SK-N-DZ (cell line): ENCODE data around the gene WDR90.

Experiments
- DNase-seq: peaks from one replicate; pipeline ENCODE4 v3.0.0-alpha.2; 2015; ENCODE audit warnings: low spot score

WDR90 gene

DNA sequence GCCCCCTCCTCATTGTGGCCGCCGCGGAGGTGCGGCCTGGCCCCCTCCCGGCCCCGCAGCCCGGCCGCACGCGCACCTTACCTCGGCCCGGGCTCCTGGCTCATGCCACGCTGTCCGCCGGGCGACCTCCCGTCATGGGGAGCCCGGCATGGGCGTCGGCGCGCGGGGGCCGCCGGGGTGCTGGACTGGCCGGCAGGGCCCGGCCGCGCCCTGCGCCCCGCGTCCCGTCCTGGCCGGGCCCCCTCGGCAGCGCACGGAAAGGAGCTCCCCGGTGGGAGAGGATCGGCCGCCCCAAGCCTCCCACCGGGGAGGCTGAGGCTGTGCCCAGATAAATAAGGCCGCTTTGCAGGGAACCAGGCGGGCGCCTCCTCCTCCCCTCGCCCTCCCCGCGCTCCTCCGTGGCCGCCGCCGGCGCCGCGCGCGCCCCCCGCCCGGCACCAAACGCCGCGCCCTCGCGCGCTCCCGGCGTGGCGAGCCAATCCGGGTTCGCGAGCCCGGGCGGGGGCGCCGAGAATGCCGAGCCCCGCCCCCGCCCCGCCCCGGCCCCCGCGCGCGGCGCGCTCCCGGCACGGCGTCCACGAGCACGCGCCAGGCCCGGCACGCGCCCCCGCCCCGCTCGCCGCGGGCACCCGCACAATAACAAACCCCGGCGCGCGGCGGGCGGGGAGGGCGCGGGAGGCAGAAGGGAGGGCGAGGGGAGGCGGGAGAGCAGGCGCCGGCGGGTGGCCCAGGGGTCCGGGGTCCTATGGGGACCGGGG is 56.4 kb downstream of the WDR90 start, which contains the start of gene FBXL16:
FBXL16 (minus strand) TSS at position 371 of the 758 bp plus-strand sequence. CDS start 8,396 bp downstream, outside the sequence.
- peak; percentile 70 for DNase-seq

DNA sequence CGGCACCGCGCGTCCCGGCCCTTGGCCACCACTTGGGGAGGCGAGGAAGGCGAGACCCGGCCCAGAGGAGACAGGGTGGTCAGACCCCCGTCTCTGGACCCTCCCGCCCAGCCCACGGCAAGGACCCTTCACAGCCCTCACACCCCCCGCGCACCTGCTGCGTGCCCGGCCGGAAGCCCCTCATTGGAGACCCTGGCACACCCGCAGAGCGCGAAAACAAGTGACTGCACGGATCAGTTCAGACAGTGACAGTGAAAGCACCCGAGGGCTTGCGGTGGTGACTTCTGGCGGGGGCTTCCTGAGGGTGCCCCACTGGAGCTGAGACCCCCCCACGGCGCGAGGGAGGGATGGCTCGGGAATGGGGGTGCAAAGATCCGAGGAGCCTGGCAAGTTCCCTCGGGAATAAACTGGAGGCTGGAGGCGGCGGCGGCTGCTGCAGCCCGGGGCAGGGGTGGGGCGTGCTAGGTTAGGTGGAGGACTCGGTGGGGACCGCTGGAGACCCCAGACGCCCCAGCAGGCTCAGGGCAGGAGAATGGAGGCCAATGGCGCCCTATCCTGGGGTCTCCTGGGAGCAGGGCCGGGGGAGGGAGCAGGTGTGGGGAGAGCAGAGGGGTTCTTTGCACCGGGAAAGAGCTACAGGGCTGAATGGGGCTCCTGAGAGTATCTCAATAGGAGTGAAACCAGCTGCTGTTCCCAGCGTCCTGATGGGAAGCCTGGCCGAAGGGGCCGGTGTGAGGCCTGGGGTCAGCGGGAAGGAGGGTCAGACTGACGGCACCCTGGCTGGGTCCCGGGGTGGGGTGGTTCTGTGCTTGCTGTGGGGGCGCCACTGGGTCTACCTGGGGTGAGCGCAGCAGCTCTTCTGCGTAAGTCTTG is 57.3 kb downstream of the WDR90 start:
- no peak for DNase-seq

DNA sequence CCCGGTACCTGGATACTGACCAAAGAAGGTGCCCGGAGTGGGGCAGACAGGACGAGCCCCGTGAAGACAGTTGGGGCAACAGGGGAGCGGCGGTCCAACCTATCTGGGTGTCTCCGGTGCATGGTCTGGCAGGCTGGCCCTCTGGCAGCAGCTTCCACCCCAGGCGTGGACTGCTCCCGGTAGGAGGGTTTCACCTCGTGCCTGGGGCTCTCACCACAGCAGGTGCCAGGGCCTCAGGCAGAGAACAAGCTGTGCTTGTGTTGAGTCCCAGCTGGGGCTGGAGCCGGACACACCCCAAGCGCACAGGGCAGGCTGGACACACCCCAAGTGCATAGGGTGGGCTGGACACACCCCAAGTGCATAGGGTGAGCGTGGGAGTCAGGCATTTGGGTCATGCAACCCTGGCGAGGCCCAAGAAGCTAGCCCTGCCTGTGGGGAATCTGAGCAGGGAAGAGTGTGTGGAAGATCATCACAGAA is 57.9 kb downstream of the WDR90 start:
- no peak for DNase-seq

- no peak for DNase-seq
These were observed 58.9 kb downstream of the WDR90 start for GRCh38 chr16:708019-708418.

- no peak for DNase-seq
These were observed 59.8 kb downstream of the WDR90 start for GRCh38 chr16:708959-709358.

GRCh38 chr16:709566-710499 is 60.7 kb downstream of the WDR90 start:
- DNase-seq = peak; percentile 93

GRCh38 chr16:710500-711075 is 61.4 kb downstream of the WDR90 start:
- no peak for DNase-seq

GRCh38 chr16:711084-711483 is 61.9 kb downstream of the WDR90 start:
- no peak for DNase-seq

- peak; percentile 80 for DNase-seq
These were observed 62.6 kb downstream of the WDR90 start for GRCh38 chr16:711548-712320.

DNA sequence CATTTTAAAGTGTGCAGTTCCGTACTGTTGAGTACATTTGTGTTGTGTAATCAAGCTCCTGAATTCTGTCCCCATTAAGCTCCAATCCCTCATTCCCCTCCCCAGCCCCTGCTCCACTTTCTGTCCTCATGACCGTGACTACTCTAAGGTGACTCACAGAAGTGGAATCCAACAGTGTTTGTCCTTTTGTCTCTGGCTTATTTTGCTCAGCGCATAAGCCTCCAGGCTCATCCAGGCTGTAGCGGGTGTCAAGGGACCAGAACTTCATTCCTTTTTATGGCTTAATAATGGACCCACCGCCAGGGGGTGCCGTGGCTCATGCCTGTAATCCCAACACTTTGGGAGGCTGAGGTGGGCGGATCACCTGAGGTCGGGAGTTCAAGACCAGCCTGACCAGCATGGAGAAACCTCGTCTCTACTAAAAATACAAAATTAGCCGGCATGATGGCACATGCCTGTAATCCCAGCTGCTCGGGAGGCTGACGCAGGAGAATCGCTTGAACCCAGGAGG is 63.6 kb downstream of the WDR90 start:
- peak; percentile 70 for DNase-seq

GRCh38 chr16:714079-714478 is 64.9 kb downstream of the WDR90 start:
- DNase-seq = no peak

- peak; percentile 82 for DNase-seq
These were observed 65.7 kb downstream of the WDR90 start, which contains the start of gene METRN for GRCh38 chr16:714558-715476. Gene METRN, plus strand, starts transcription at chr16:715118. Its CDS starts 172 bp downstream, at chr16:715290.

GRCh38 chr16:715477-716199 is 66.5 kb downstream of the WDR90 start:
- DNase-seq = no peak

- no peak for DNase-seq
These were observed 67.0 kb downstream of the WDR90 start for GRCh38 chr16:716200-716568.

- no peak for DNase-seq
These were observed 67.7 kb downstream of the WDR90 start for GRCh38 chr16:716768-717325.
